NCI-H82 treated with DMSO at 0.1 percent for 48 hours (cell line): ENCODE data around the gene PGRMC2.
A peak's percentile ranks its signal among the peaks of the same experiment; 100 is the strongest.

ENCODE experiments used
- DNase-seq: peaks from one replicate; lab custom pipeline; 2025; ENCODE audit not compliant: unreplicated experiment; lab: John Stamatoyannopoulos, UW

Gene PGRMC2

GRCh38 chr4:128225148-128225547 is 62.5 kb downstream of the PGRMC2 start:
- peak; percentile 89 for DNase-seq

GRCh38 chr4:128221586-128221985 is 66.0 kb downstream of the PGRMC2 start:
- no peak for DNase-seq

- peak; percentile 19 for DNase-seq
Measured at GRCh38 chr4:128220286-128221235, 67.1 kb downstream of the PGRMC2 start.
